ENCODE data around the gene EHBP1. TPM values are rescaled to one million over a fixed set of nuclear protein-coding genes. Genes with fewer than 3 reads are reported as not detected.
"Not testable (repeated sequence)": the region's sequence is repeated elsewhere in the genome, so short reads cannot be mapped to it uniquely, and the experiment has no call there.

Gene EHBP1
- total RNA-seq, 2 donors from 2014 or later = 22.4 to 22.9 TPM

DNA sequence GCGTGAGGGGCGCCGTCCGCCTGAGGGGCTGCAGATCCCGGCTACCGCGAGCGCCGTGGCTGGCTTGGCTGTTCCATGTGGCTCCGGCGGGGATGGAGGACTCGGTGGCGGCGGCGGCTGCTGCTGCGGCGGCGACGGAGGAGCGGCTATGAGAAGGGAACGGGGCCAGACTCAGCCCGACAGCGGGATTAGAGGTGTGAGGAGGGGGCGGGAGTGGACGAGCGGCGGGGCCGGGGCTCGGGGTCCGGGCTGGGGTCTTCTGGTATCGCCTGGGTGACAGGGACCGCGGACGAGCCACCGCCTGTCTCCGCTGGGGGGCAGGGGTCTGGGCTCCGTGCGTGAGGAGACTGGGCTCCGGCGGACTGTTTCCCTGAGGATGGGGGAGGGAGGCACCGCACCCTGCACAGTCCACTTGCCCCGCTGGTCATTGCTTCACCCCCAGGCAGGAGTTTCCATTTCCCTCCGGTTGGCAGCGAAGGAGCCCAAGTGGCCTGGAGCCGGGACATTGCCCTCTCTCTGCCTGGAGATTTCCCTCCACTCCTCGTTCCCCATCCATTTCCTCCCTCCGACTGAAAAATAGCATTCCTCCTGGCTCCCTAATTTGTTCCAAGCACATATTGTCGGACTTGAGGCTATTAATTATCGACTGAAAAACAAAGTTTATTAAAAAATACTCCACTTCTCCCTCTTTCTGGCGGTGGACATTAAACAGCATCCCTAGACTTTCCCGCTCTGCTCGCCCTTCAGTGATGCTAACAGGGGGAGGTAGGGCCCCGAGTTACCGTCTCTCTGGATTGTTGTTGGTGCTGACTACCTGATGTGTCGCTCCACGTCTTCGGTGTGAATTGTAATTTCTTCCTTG, 577 bp downstream of the EHBP1 start:
- TF ChIP-seq, protein P1, sequence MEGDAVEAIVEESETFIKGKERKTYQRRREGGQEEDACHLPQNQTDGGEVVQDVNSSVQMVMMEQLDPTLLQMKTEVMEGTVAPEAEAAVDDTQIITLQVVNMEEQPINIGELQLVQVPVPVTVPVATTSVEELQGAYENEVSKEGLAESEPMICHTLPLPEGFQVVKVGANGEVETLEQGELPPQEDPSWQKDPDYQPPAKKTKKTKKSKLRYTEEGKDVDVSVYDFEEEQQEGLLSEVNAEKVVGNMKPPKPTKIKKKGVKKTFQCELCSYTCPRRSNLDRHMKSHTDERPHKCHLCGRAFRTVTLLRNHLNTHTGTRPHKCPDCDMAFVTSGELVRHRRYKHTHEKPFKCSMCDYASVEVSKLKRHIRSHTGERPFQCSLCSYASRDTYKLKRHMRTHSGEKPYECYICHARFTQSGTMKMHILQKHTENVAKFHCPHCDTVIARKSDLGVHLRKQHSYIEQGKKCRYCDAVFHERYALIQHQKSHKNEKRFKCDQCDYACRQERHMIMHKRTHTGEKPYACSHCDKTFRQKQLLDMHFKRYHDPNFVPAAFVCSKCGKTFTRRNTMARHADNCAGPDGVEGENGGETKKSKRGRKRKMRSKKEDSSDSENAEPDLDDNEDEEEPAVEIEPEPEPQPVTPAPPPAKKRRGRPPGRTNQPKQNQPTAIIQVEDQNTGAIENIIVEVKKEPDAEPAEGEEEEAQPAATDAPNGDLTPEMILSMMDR (IDR thresholded peaks at IDR 0.05) = peak; percentile 27 to 63
- Histone ChIP-seq H3K9me3 (no peaks in the 10 kb centered on the region), H3K27me3 (no peaks in the 10 kb centered on the region), H3K36me3 (no peaks in the 10 kb centered on the region), H3K4me3 (peak overlapping the region; percentile 97), H3K27ac (peak overlapping the region; percentile 92 to 96), H3K4me1 (peaks cover 0 to 24% of the 10 kb centered on the region in 2 donors)
- peak; percentile 74 for DNase-seq (ENCODE audit: low spot score)

DNA sequence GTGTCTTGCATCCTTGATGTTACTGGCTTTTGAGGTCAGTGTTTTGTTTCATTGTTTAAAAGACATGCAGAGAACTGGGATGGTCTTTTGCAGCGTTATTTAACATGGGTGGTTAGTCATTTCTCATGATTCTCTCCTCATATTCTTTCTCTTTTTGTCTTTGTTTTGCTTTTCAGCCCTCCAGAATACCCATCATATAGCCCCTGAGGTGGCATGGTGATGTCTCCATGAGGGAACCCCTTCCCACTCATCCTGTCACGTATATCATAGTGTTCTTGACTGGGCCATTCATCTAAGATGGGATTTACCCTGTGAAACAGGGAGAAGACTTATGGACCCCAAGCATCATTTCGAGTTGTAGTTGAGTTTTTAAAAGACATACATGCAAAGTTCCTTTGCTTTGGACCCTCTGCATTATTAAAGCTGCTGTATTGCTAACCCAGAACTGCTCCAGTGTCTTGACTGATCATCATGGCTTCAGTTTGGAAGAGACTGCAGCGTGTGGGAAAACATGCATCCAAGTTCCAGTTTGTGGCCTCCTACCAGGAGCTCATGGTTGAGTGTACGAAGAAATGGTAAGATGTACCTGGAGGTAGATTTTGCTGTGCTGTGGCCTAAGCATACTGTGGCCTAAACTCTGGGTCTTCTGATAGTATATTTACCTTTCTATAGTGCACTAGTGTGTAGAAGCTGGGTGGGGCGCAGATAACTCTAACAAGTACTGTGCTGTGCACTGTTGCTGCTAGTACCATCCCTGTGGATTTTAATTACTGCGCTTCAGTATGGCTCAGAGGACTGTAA, 1.4 kb downstream of the EHBP1 start:
- Histone ChIP-seq H3K27me3 (no peaks in the 10 kb centered on the region), H3K9me3 (no peaks in the 10 kb centered on the region), H3K4me1 (peaks cover 0 to 24% of the 10 kb centered on the region in 2 donors), H3K4me3 (peak overlapping the region; percentile 97), H3K27ac (peak overlapping the region in 1 of 2 donors; percentile 96), H3K36me3 (no peaks in the 10 kb centered on the region)
- TF ChIP-seq, protein P1 (IDR thresholded peaks at IDR 0.05) = no peak
- DNase-seq (ENCODE audit: low spot score) = no peak

DNA sequence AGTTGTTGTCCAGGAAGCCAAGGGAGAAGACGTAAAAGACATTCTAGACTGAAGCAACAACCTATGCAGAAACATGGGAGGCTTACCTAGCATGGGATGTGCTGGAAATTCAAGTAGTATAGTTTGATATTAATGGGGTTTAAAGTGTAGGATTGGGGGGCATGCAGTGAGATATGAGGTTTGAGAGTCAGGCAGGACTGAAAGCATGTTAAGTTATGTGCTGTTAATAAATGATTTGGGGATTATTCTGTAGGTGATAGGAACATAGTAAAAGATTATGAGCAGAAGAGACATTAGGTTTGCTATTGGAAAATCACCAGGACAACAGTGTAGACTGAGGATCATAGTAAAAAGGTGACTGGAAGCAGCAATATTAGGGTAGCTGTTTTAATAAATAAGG, 3.2 kb downstream of the EHBP1 start:
- Histone ChIP-seq H3K4me1 (peaks cover 0 to 24% of the 10 kb centered on the region in 2 donors), H3K27me3 (no peaks in the 10 kb centered on the region), H3K4me3 (no peak overlapping the region), H3K36me3 (no peaks in the 10 kb centered on the region), H3K9me3 (no peaks in the 10 kb centered on the region), H3K27ac (no peak overlapping the region)
- TF ChIP-seq, protein P1 (IDR thresholded peaks at IDR 0.05) = no peak
- DNase-seq (ENCODE audit: low spot score) = no peak

- no peak overlapping the region for H3K4me3 ChIP-seq
- H3K4me1 ChIP-seq = peaks cover 0 to 10% of the 10 kb centered on the region in 2 donors
- H3K9me3 ChIP-seq = no peaks in the 10 kb centered on the region
- TF ChIP-seq, protein P1 (IDR thresholded peaks at IDR 0.05) = no peak
- no peak overlapping the region for H3K27ac ChIP-seq
- DNase-seq (ENCODE audit: low spot score) = no peak
- no peaks in the 10 kb centered on the region for H3K36me3 ChIP-seq
- no peaks in the 10 kb centered on the region for H3K27me3 ChIP-seq
Measured at GRCh38 chr2:62711832-62712494, 6.5 kb downstream of the EHBP1 start.

GRCh38 chr2:62713196-62713595, 7.7 kb downstream of the EHBP1 start:
- DNase-seq (ENCODE audit: low spot score); H3K4me3 ChIP-seq; H3K36me3 ChIP-seq; H3K27ac ChIP-seq; H3K27me3 ChIP-seq; H3K4me1 ChIP-seq; H3K9me3 ChIP-seq: not testable (repeated sequence)

GRCh38 chr2:62713837-62714236, 8.3 kb downstream of the EHBP1 start:
- no peaks in the 10 kb centered on the region for H3K36me3 ChIP-seq
- TF ChIP-seq, protein P1 (IDR thresholded peaks at IDR 0.05) = no peak
- no peak for DNase-seq (ENCODE audit: low spot score)
- no peaks in the 10 kb centered on the region for H3K9me3 ChIP-seq
- H3K27me3 ChIP-seq = no peaks in the 10 kb centered on the region
- H3K4me1 ChIP-seq = no peaks in the 10 kb centered on the region
- H3K27ac ChIP-seq = no peak overlapping the region
- H3K4me3 ChIP-seq = no peak overlapping the region

All from right atrium auricular region (tissue), 2 donors.